Measurements from ENCODE around the gene MAGOHB.

DNA sequence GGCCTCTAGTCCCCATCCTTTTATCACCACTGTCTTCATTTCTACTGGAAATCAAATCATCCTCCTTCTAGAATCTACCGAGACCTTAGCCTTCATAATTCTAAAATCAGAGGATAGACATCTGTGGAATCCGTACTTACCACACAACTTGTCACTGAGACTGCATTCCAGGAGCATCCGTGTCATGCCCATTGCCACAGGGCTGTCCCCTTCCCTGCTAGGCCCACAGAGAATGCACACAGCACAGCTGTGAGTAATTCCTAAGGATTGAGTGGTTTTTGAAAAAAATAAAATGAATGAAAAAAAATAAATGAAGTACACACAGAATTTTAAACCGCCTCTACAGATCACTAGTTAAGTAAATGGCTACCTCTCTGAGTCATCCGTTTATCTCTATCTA lies 21.0 kb upstream of the MAGOHB start:
- no peak for TF ChIP-seq POLR2A (IDR thresholded peaks at IDR 0.05)
- no peak for TF ChIP-seq CTCF (IDR thresholded peaks at IDR 0.05)
